Common myeloid progenitor, CD34-positive (primary cell): Measurements from ENCODE around the gene MYBPHL.

Experiments
- CTCF ChIA-PET: fragments of 350-600 bp; sonication (Branson Sonifier 250); formaldehyde crosslinking; loops from one replicate; lab custom pipeline; 2021; ENCODE audit warnings: antibody characterized with exemption; lab: Charles Lee
- POLR2A ChIA-PET: fragments of 350-600 bp; sonication (Branson Sonifier 250); formaldehyde crosslinking; loops from one replicate; lab custom pipeline; 2021; ENCODE audit warnings: antibody characterized with exemption; lab: Charles Lee
- DNase-seq, 3 donors: peaks; one replicate each; pipeline versions ENCODE4 v3.0.0 to v3.0.0-alpha.2; 2013
- H3K27ac ChIP-seq, 2 experiments: 1 replicate in 1 of 2; 2 replicates in 1 of 2; pipeline ENCODE4 v1.7.0; 2013; ENCODE audit warnings: inconsistent platforms in 2 of 2, low read length in 2 of 2, mild to moderate bottlenecking in 2 of 2, low read depth in 1 of 2, moderate library complexity in 1 of 2; ENCODE audit not compliant: severe bottlenecking in 2 of 2, insufficient read depth in 1 of 2, poor library complexity in 1 of 2
- H3K27me3 ChIP-seq, 5 experiments: replicated peaks in 2 of 5; 1 replicate in 3 of 5; 2 replicates in 2 of 5; pipeline versions ENCODE4 v1.6.1 to v1.7.0; 2013; ENCODE audit warnings: low read length in 4 of 5, mild to moderate bottlenecking in 2 of 5, moderate library complexity in 2 of 5, inconsistent platforms in 1 of 5; ENCODE audit not compliant: insufficient read depth in 5 of 5, control insufficient read depth in 4 of 5
- H3K36me3 ChIP-seq, 4 experiments: 1 replicate in 2 of 4; 2 replicates in 2 of 4; pipeline versions ENCODE4 v1.6.1 to v1.7.0; 2013; ENCODE audit warnings: low read length in 3 of 4, control low read depth in 1 of 4, mild to moderate bottlenecking in 1 of 4; ENCODE audit not compliant: control insufficient read depth in 4 of 4, insufficient read depth in 4 of 4
- H3K4me1 ChIP-seq, 4 experiments: 1 replicate in 3 of 4; 2 replicates in 1 of 4; pipeline versions ENCODE4 v1.6.1 to v1.7.1; 2013; ENCODE audit warnings: low read length in 3 of 4, mild to moderate bottlenecking in 3 of 4, control low read depth in 1 of 4, inconsistent platforms in 1 of 4, moderate library complexity in 1 of 4; ENCODE audit not compliant: control insufficient read depth in 4 of 4, insufficient read depth in 4 of 4; ENCODE audit errors: control extremely low read depth in 1 of 4
- H3K4me3 ChIP-seq, 7 experiments: 1 replicate in 4 of 7; 2 replicates in 3 of 7; pipeline versions ENCODE4 v1.5.1 to v1.7.0; 2013; ENCODE audit warnings: mild to moderate bottlenecking in 7 of 7, low read length in 6 of 7, moderate library complexity in 6 of 7, inconsistent platforms in 2 of 7, low read depth in 2 of 7, control low read depth in 1 of 7; ENCODE audit not compliant: insufficient read depth in 4 of 7, control insufficient read depth in 1 of 7; ENCODE audit errors: extremely low read depth in 1 of 7
- H3K9me3 ChIP-seq, 5 experiments: 1 replicate in 4 of 5; 2 replicates in 1 of 5; pipeline versions ENCODE4 v1.6.1 to v1.7.1; 2013; ENCODE audit warnings: low read length in 4 of 5, mild to moderate bottlenecking in 2 of 5, inconsistent platforms in 1 of 5, low read depth in 1 of 5, moderate library complexity in 1 of 5; ENCODE audit not compliant: control insufficient read depth in 4 of 5, insufficient read depth in 2 of 5; ENCODE audit errors: control extremely low read depth in 1 of 5
- WGBS: methylation state at CpG from one replicate; pipeline ENCODE4 v1.1.5; 2013; ENCODE audit not compliant: insufficient coverage; 5-methylcytosine and 5-hydroxymethylcytosine counted together

MYBPHL gene

DNA sequence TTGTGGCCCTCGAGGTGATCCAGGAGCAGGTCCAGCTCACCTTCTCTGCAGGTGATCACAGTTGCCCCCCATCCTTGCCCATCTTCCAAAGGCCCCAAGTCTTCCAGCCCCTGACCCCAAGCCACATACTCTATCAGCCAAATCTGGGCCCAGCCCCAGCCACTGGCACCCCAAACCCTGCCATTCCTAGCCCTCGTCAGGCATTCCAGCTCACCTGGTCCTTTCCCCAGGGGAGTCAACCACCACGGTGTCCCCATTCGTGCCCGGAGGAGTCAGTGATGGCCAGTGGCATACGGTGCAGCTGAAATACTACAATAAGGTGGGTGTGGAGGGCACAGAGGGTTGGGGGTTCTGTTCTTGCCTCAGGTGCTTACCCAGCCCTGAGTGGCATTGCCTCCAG lies 45.2 kb downstream of the MYBPHL start:
- WGBS: 95% methylated on average over 6 of the region's 6 CpGs
- Histone ChIP-seq H3K9me3 (no peaks in the 10 kb centered on the region), H3K27ac (no peak overlapping the region), H3K4me3 (no peak overlapping the region), H3K4me1 (no peaks in the 10 kb centered on the region), H3K36me3 (no peaks in the 10 kb centered on the region), H3K27me3 (peaks cover 0 to 29% (median 2%) of the 10 kb centered on the region in 5 experiments)
- no peak for DNase-seq
- POLR2A ChIA-PET: interaction anchor here (0.7 kb wide), 1 partner anchor 47 kb away, joined by 4 read pairs; no protein-coding TSS in a partner anchor
- CTCF ChIA-PET: interaction anchor here (1.2 to 8.7 kb wide), 5 partner anchors 8 to 271 kb away, joined by 3 to 95 read pairs (median 13); partner anchors contain the start of gene SORT1

DNA sequence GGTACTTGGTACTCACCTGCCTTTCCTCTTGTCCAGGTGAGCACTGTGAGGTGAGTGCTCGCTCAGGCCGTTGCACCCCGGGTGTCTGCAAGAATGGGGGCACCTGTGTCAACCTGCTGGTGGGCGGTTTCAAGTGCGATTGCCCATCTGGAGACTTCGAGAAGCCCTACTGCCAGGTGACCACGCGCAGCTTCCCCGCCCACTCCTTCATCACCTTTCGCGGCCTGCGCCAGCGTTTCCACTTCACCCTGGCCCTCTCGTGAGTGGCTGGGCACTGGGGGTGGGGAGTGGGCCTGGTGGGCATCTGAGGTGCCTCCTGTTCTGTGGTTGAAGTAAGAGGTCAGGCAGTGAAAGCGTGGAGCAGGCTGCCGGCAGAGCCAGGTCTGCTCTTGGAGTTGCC lies 45.8 kb downstream of the MYBPHL start:
- no peak overlapping the region for H3K27ac ChIP-seq
- DNase-seq: no peak
- WGBS: 97% methylated on average over 16 of the region's 16 CpGs
- no peaks in the 10 kb centered on the region for H3K9me3 ChIP-seq
- CTCF ChIA-PET: interaction anchor here (1.1 to 8.7 kb wide), 7 partner anchors 7 to 140 kb away, joined by 3 to 95 read pairs (median 4); partner anchors contain the start of gene SORT1
- POLR2A ChIA-PET: no interaction called here
- H3K4me1 ChIP-seq: no peaks in the 10 kb centered on the region
- H3K27me3 ChIP-seq: peaks cover 0 to 34% (median 4%) of the 10 kb centered on the region in 5 experiments
- no peaks in the 10 kb centered on the region for H3K36me3 ChIP-seq
- H3K4me3 ChIP-seq: no peak overlapping the region

- no peaks in the 10 kb centered on the region for H3K36me3 ChIP-seq
- no peak overlapping the region for H3K4me3 ChIP-seq
- no peak overlapping the region for H3K27ac ChIP-seq
- H3K9me3 ChIP-seq: no peaks in the 10 kb centered on the region
- POLR2A ChIA-PET: no interaction called here
- CTCF ChIA-PET: interaction anchor here (0.8 to 8.7 kb wide), 11 partner anchors 9 to 145 kb away, joined by 3 to 95 read pairs (median 4); partner anchors contain the start of gene SORT1
- peaks cover 0 to 42% (median 6%) of the 10 kb centered on the region in 5 experiments for H3K27me3 ChIP-seq
- no peak for DNase-seq
- no peaks in the 10 kb centered on the region for H3K4me1 ChIP-seq
- 94% methylated on average over 2 of the region's 7 CpGs for WGBS
Observed at GRCh38 chr1:109259674-109260557, 46.9 kb downstream of the MYBPHL start.

- Histone ChIP-seq H3K36me3 (no peaks in the 10 kb centered on the region), H3K4me1 (no peaks in the 10 kb centered on the region), H3K27me3 (peaks cover 0 to 52% (median 10%) of the 10 kb centered on the region in 5 experiments), H3K9me3 (no peaks in the 10 kb centered on the region), H3K27ac (no peak overlapping the region), H3K4me3 (no peak overlapping the region)
- POLR2A ChIA-PET: no interaction called here
- no peak for DNase-seq
- 94% methylated on average over 63 of the region's 69 CpGs for WGBS
- CTCF ChIA-PET: interaction anchor here (0.8 to 8.7 kb wide), 8 partner anchors 9 to 147 kb away, joined by 3 to 95 read pairs (median 4); partner anchors contain the start of gene SORT1
Observed at GRCh38 chr1:109258481-109259466, 48.0 kb downstream of the MYBPHL start.

DNA sequence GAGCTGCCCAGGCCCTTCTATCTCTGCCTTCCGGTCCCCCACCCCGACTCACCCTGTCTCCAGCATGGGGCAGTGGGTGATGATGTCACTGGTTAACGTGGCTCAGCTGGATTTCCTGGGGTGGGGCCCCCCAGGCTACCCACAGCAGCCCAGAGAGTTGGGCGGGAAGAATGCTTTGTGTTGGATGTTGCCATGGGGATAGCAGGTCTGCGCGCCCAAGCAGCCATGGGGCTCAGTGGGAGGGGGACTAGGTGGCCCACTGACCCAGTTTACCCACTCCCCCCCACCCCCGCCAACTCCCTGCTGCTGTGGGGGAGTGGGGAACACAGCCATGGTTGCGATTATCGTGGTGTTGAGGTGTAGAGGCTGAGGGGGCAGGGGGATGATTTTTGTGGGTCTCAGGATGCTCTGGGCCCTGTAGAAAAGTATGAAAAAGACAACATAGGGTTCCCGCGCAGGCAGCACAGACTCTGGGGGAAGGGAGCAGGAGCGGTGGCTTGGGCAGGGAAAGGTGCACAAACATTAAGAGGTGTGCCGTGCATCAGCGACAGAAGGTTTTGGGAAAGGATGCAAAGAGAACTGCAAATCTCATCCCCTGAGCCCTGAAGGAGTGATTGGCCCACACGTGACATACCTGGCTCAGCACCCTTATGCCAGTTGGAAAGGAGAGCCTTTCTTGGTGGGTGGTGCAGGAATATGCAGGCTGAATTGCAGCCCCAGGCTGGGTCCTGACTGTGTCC lies 49.0 kb downstream of the MYBPHL start:
- DNase-seq: no peak

DNA sequence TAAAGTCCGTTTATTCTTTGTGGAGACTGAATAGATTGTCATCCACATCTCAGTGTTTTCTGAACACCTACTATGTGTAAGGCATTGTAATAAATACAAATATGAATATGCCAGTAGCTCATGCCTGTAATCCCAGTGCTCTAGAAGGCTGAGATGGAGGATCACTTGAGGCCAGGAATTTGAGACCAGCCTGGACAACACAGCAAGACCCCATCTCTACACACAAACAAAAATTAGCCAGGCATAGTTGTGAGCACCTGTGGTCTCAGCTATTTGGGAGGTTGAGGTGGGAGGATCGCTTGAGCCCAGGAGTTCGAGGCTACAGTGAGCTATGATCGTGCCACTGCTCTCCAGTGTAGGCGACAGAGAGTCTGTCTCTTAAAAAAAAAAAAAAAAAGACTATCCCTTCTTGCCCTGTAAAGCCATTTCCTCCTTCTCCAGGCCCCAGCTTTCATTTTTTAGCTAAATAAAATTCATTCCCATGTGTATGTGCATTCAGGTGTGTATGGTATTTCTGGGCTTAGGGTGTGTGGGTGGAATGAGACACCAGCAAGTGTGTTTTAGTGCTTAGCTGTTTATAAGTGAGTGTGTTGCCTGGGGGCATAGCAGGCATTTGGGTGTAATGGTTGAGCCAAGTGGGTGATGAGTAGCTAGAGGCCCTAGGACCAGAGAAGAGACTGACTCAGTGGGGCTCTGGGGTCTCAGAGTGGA lies 49.7 kb downstream of the MYBPHL start:
- Histone ChIP-seq H3K4me1 (no peaks in the 10 kb centered on the region), H3K27me3 (peaks cover 0 to 54% (median 10%) of the 10 kb centered on the region in 5 experiments), H3K9me3 (no peaks in the 10 kb centered on the region), H3K36me3 (no peaks in the 10 kb centered on the region), H3K4me3 (no peak overlapping the region), H3K27ac (no peak overlapping the region)
- no peak for DNase-seq
- WGBS: no CpG with 5 or more reads among the region's 5 CpGs
- ChIA-PET CTCF (interaction anchor here (0.6 to 1.0 kb wide), 4 partner anchors 17 to 142 kb away, joined by 3 read pairs; no protein-coding TSS in a partner anchor), POLR2A (no interaction called here)

More for the DNA sequence above, 49.0 kb downstream of the MYBPHL start:
- Histone ChIP-seq H3K27me3 (peaks cover 0 to 54% (median 10%) of the 10 kb centered on the region in 5 experiments), H3K27ac (no peak overlapping the region), H3K4me3 (no peak overlapping the region), H3K36me3 (no peaks in the 10 kb centered on the region), H3K4me1 (no peaks in the 10 kb centered on the region), H3K9me3 (no peaks in the 10 kb centered on the region)
- ChIA-PET POLR2A (no interaction called here), CTCF (interaction anchor here (0.8 to 1.0 kb wide), 2 partner anchors 41 to 141 kb away, joined by 3 read pairs; no protein-coding TSS in a partner anchor)
- 99% methylated on average over 6 of the region's 15 CpGs for WGBS
